Measurements from ENCODE around the gene EPHB2.

GRCh38 chr1:22807340-22807739 lies 96.7 kb downstream of the EPHB2 start:
- TF ChIP-seq POLR2AphosphoS5 (IDR thresholded peaks at IDR 0.05), result no peak
- TF ChIP-seq CTCF (IDR thresholded peaks at IDR 0.05), result no peak
- TF ChIP-seq EP300 (IDR thresholded peaks at IDR 0.05), result no peak
- no peak for TF ChIP-seq POLR2A (IDR thresholded peaks at IDR 0.05)

Data from sigmoid colon (tissue), 4 donors.